ENCODE results near the gene TNS3. TPM values are rescaled to one million over a fixed set of nuclear protein-coding genes. Genes with fewer than 3 reads are reported as not detected.

Gene TNS3
- total and polyA plus RNA-seq, 2 of the 13 experiments (the other 11 are each of a cell fraction or from before 2014, with no cell fraction given) = 52.9 to 55.7 TPM

DNA sequence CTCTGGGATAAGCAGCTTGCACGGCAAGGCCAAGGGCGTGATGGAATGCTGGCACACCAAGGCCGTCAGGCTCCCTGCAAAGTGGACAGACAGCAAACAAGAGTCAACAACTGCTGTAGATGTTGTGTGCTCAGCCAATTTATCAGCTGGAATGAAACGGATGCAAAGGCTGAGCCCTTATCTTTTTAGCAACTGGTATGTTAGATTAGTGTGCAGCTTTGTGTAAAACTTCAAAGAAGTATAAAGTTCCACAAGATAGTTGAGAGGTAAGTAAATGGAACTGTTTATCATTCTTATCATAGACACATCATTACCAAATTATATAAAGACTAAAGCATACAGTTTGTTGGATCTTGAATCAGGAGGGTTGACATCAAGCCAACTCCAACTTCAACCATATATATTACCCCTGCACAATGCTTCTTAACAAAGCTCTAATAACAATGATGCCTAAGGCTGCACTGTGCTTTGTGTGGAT is 289.0 kb downstream of the TNS3 start (continued):
- TF ChIP-seq, protein P1, sequence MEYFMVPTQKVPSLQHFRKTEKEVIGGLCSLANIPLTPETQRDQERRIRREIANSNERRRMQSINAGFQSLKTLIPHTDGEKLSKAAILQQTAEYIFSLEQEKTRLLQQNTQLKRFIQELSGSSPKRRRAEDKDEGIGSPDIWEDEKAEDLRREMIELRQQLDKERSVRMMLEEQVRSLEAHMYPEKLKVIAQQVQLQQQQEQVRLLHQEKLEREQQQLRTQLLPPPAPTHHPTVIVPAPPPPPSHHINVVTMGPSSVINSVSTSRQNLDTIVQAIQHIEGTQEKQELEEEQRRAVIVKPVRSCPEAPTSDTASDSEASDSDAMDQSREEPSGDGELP (IDR thresholded peaks at IDR 0.05; ENCODE audit: borderline replicate concordance, low read depth) = peak; percentile 93
- peak; percentile 60; the same call in 1 of the 2 replicates for TF ChIP-seq SP5 (CRISPR knock-in tag; IDR thresholded peaks at IDR 0.05; ENCODE audit: borderline replicate concordance, low read depth)
- TF ChIP-seq, protein P2, sequence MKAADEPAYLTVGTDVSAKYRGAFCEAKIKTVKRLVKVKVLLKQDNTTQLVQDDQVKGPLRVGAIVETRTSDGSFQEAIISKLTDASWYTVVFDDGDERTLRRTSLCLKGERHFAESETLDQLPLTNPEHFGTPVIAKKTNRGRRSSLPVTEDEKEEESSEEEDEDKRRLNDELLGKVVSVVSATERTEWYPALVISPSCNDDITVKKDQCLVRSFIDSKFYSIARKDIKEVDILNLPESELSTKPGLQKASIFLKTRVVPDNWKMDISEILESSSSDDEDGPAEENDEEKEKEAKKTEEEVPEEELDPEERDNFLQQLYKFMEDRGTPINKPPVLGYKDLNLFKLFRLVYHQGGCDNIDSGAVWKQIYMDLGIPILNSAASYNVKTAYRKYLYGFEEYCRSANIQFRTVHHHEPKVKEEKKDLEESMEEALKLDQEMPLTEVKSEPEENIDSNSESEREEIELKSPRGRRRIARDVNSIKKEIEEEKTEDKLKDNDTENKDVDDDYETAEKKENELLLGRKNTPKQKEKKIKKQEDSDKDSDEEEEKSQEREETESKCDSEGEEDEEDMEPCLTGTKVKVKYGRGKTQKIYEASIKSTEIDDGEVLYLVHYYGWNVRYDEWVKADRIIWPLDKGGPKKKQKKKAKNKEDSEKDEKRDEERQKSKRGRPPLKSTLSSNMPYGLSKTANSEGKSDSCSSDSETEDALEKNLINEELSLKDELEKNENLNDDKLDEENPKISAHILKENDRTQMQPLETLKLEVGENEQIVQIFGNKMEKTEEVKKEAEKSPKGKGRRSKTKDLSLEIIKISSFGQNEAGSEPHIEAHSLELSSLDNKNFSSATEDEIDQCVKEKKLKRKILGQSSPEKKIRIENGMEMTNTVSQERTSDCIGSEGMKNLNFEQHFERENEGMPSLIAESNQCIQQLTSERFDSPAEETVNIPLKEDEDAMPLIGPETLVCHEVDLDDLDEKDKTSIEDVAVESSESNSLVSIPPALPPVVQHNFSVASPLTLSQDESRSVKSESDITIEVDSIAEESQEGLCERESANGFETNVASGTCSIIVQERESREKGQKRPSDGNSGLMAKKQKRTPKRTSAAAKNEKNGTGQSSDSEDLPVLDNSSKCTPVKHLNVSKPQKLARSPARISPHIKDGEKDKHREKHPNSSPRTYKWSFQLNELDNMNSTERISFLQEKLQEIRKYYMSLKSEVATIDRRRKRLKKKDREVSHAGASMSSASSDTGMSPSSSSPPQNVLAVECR (CRISPR knock-in tag; IDR thresholded peaks at IDR 0.05; ENCODE audit: borderline replicate concordance) = peak; percentile 27; the same call in 1 of the 2 replicates
- TF ChIP-seq YEATS4 (CRISPR knock-in tag; IDR thresholded peaks at IDR 0.05; ENCODE audit: borderline replicate concordance) = no peak
- peak; percentile 49; the same call in 1 of the 2 replicates for TF ChIP-seq SPEN (CRISPR knock-in tag; IDR thresholded peaks at IDR 0.05; ENCODE audit: low read depth)
- TF ChIP-seq, protein P3, sequence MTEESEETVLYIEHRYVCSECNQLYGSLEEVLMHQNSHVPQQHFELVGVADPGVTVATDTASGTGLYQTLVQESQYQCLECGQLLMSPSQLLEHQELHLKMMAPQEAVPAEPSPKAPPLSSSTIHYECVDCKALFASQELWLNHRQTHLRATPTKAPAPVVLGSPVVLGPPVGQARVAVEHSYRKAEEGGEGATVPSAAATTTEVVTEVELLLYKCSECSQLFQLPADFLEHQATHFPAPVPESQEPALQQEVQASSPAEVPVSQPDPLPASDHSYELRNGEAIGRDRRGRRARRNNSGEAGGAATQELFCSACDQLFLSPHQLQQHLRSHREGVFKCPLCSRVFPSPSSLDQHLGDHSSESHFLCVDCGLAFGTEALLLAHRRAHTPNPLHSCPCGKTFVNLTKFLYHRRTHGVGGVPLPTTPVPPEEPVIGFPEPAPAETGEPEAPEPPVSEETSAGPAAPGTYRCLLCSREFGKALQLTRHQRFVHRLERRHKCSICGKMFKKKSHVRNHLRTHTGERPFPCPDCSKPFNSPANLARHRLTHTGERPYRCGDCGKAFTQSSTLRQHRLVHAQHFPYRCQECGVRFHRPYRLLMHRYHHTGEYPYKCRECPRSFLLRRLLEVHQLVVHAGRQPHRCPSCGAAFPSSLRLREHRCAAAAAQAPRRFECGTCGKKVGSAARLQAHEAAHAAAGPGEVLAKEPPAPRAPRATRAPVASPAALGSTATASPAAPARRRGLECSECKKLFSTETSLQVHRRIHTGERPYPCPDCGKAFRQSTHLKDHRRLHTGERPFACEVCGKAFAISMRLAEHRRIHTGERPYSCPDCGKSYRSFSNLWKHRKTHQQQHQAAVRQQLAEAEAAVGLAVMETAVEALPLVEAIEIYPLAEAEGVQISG (CRISPR knock-in tag; IDR thresholded peaks at IDR 0.05) = peak; percentile 66
- peak; percentile 71; the same call in 1 of the 2 replicates for TF ChIP-seq ERF (CRISPR knock-in tag; IDR thresholded peaks at IDR 0.05)
- no peak for TF ChIP-seq CCAR2 (optimal IDR thresholded peaks at IDR 0.05; ENCODE audit: low read depth, low read length)
- TF ChIP-seq EEA1 (CRISPR knock-in tag; IDR thresholded peaks at IDR 0.05; ENCODE audit: borderline replicate concordance) = no peak
- peak; percentile 49; the same call in 1 of the 2 replicates for TF ChIP-seq JUN (CRISPR knock-in tag; IDR thresholded peaks at IDR 0.05)
- TF ChIP-seq ZNF264 (CRISPR knock-in tag; IDR thresholded peaks at IDR 0.05) = 0 out of 2 replicates have a peak, but pooled peaks have one; percentile 54
- TF ChIP-seq KAT8 (CRISPR knock-in tag; IDR thresholded peaks at IDR 0.05) = peak; percentile 31; the same call in 1 of the 2 replicates
- peak; percentile 70; the same call in 1 of the 2 replicates for TF ChIP-seq ZNF12 (CRISPR knock-in tag; IDR thresholded peaks at IDR 0.05)
- no peak for TF ChIP-seq ZNF234 (CRISPR knock-in tag; conservative IDR thresholded peaks at IDR 0.05)
- no peak for TF ChIP-seq ZNF326 (CRISPR knock-in tag; IDR thresholded peaks at IDR 0.05; ENCODE audit: borderline replicate concordance)
- TF ChIP-seq IRX3 (CRISPR knock-in tag; IDR thresholded peaks at IDR 0.05; ENCODE audit: borderline replicate concordance, low read depth) = 0 out of 2 replicates have a peak, but pooled peaks have one; percentile 34

Data from HepG2 (cell line).